ENCODE data around the gene NCAM1.
"Not testable (repeated sequence)": the region's sequence is repeated elsewhere in the genome, so short reads cannot be mapped to it uniquely, and the experiment has no call there.

Gene NCAM1

GRCh38 chr11:113022262-113022661 is 61.0 kb downstream of the NCAM1 start:
- DNase-seq = no peak

GRCh38 chr11:113023228-113023627 is 62.0 kb downstream of the NCAM1 start:
- no peak for DNase-seq

GRCh38 chr11:113023986-113024385 is 62.8 kb downstream of the NCAM1 start:
- DNase-seq = no peak

GRCh38 chr11:113026778-113027177 is 65.6 kb downstream of the NCAM1 start:
- no peak for DNase-seq

GRCh38 chr11:113034576-113034975 is 73.4 kb downstream of the NCAM1 start:
- no peak for DNase-seq

GRCh38 chr11:113035708-113036107 is 74.5 kb downstream of the NCAM1 start:
- no peak for DNase-seq

GRCh38 chr11:113043698-113044097 is 82.5 kb downstream of the NCAM1 start:
- no peak for DNase-seq

- no peak for DNase-seq
These were observed 83.9 kb downstream of the NCAM1 start for GRCh38 chr11:113045146-113045545.

- no peak for DNase-seq
These were observed 85.6 kb downstream of the NCAM1 start for GRCh38 chr11:113046866-113047265.

GRCh38 chr11:113048820-113049768 is 87.9 kb downstream of the NCAM1 start:
- DNase-seq = no peak

- DNase-seq = not testable (repeated sequence)
These were observed 91.8 kb downstream of the NCAM1 start for GRCh38 chr11:113053042-113053441.

- no peak for DNase-seq
These were observed 95.8 kb downstream of the NCAM1 start for GRCh38 chr11:113057038-113057437.

GRCh38 chr11:113059548-113059947 is 98.3 kb downstream of the NCAM1 start:
- no peak for DNase-seq

- DNase-seq = no peak
These were observed 104.1 kb downstream of the NCAM1 start for GRCh38 chr11:113065330-113065729.

GRCh38 chr11:113072237-113072858 is 111.1 kb downstream of the NCAM1 start:
- DNase-seq = no peak

GRCh38 chr11:113073290-113073953 is 112.2 kb downstream of the NCAM1 start:
- DNase-seq = no peak

GRCh38 chr11:113075586-113076095 is 114.4 kb downstream of the NCAM1 start:
- no peak for DNase-seq

GRCh38 chr11:113077379-113077778 is 116.2 kb downstream of the NCAM1 start:
- DNase-seq = peak; percentile 45

GRCh38 chr11:113082341-113082955 is 121.2 kb downstream of the NCAM1 start:
- peak; percentile 70 for DNase-seq

GRCh38 chr11:113083571-113083970 is 122.4 kb downstream of the NCAM1 start:
- DNase-seq = no peak

GRCh38 chr11:113084297-113084696 is 123.1 kb downstream of the NCAM1 start:
- DNase-seq = no peak

- no peak for DNase-seq
These were observed 124.2 kb downstream of the NCAM1 start for GRCh38 chr11:113085446-113085845.

- no peak for DNase-seq
These were observed 126.5 kb downstream of the NCAM1 start for GRCh38 chr11:113087706-113088105.
